ENCODE measurements around the gene CELSR1.

GRCh38 chr22:46354993-46355305 is 182.5 kb downstream of the CELSR1 start:
- no peak for TF ChIP-seq CTCF (conservative IDR thresholded peaks at IDR 0.05; ENCODE audit: low read length)
- no peak for TF ChIP-seq EZH2phosphoT487 (IDR thresholded peaks at IDR 0.05; ENCODE audit: borderline replicate concordance, low read depth, low read length)

Measured in OCI-LY7 (cell line).